Measurements from ENCODE around the gene KMT5C. TPM values are rescaled to one million over a fixed set of nuclear protein-coding genes. Genes with fewer than 3 reads are reported as not detected.

Gene KMT5C
- total and polyA plus RNA-seq, 8 donors: 12.9 to 27.6 (median 21.8) TPM

DNA sequence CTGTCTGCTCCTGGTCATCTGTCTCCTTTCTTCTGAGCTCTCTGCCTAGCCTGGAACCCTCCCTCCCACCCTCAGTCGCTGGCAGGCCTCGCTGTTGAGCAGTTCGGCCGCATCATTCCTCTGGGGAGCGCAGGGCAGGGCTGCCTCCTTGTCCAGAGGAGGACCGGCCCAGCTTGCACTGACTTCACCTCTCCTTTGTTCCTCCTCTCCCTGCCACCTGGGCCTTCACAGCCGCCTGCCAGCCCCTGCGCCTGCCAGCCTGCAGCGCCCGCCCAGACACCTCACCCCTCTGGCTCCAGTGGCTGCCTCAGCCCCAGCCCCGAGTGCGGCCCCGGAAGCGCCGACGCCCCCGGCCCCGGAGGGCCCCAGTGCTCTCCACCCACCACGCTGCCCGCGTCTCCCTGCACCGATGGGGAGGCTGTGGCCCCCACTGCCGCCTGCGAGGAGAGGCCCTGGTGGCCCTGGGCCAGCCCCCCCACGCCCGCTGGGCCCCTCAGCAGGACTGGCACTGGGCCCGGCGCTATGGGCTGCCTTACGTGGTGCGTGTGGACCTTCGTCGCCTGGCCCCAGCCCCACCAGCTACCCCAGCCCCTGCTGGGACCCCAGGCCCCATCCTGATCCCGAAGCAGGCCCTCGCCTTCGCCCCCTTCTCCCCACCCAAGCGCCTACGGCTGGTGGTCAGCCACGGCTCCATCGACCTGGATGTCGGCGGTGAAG lies 7.2 kb downstream of the KMT5C start:
- no peak for ATAC-seq

DNA sequence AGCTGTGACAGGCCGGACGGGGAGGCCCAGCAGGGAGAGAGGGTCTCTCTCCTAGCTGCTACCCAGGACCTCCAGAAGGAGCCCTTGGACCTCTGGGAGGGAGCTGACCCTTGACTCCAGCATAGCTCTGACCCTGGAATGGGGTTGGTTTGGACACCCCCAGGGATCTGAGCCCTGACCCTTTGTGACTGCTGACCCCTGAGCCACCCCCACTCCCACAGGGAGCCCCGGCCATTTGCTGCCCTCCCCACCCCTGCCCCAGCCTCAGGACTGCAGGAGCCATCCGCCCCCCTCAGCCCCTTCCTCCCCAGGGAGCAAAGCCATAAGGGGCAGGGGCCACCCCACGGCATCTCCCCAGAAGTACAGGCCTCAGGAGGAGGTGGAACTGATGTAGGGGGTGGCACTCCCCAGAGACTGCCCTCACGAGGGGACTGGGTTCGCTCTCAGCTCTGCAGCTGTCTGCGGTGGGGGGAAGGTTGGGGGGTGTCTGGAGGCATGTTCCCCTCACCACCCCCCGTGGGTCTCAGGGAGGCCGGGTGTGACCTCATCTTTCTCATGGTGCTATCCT lies 7.8 kb downstream of the KMT5C start:
- Histone ChIP-seq H3K27me3 (peaks cover 10 to 27% of the 10 kb centered on the region in 2 donors), H3K27ac (no peak overlapping the region), H3K9me3 (no peaks in the 10 kb centered on the region), H3K36me3 (peaks cover 0 to 43% of the 10 kb centered on the region in 2 donors), H3K4me3 (no peak overlapping the region), H3K4me1 (no peaks in the 10 kb centered on the region)
- ATAC-seq: no peak
- TF ChIP-seq, protein P1, sequence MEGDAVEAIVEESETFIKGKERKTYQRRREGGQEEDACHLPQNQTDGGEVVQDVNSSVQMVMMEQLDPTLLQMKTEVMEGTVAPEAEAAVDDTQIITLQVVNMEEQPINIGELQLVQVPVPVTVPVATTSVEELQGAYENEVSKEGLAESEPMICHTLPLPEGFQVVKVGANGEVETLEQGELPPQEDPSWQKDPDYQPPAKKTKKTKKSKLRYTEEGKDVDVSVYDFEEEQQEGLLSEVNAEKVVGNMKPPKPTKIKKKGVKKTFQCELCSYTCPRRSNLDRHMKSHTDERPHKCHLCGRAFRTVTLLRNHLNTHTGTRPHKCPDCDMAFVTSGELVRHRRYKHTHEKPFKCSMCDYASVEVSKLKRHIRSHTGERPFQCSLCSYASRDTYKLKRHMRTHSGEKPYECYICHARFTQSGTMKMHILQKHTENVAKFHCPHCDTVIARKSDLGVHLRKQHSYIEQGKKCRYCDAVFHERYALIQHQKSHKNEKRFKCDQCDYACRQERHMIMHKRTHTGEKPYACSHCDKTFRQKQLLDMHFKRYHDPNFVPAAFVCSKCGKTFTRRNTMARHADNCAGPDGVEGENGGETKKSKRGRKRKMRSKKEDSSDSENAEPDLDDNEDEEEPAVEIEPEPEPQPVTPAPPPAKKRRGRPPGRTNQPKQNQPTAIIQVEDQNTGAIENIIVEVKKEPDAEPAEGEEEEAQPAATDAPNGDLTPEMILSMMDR (IDR thresholded peaks at IDR 0.05): no peak
- DNase-seq: no peak
- intact Hi-C loops (cut with DNase I): no loop called here

More for the DNA sequence above, 7.2 kb downstream of the KMT5C start:
- no peak overlapping the region for H3K4me3 ChIP-seq
- H3K9me3 ChIP-seq: no peaks in the 10 kb centered on the region
- no peaks in the 10 kb centered on the region for H3K4me1 ChIP-seq
- peaks cover 0 to 48% of the 10 kb centered on the region in 2 donors for H3K36me3 ChIP-seq
- no peak for DNase-seq
- TF ChIP-seq, protein P1 (IDR thresholded peaks at IDR 0.05): no peak
- H3K27ac ChIP-seq: no peak overlapping the region
- peaks cover 3 to 21% of the 10 kb centered on the region in 2 donors for H3K27me3 ChIP-seq
- intact Hi-C loops (cut with DNase I): no loop called here

DNA sequence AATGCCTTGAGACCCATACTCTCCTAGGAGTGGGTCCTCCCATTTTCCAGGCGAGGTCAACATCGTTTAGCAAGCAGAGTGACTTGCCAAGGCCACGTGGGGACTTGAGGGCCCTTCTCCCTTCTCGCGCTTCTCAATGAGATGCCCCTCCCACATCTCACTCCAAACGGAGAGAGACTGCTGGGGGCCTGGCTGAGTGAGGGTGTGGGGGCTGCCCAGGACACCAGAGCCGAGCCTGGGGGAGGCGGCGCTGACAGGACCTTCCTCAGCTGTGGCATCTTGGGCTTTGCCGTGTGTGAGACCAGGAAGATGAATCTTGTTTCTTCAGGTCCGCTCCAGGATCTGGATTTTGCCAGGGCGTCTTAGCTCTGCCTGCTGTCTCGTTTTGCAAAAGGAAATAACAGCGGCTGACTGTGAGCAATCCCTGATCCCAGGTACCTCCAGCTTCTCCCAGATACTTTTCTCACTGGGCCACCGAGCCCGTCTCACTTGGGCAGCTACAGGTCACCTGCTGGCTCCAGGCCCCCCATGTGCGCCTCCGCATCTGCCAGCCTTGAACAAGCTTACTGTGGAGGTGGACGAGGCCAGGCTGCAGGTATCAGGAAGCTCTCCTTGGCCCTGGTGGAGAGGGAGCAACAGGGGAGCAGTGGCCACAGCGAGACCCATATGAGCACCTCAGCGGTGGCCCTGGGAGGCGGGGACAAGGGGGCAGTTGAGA lies 8.8 kb downstream of the KMT5C start:
- peaks cover 0 to 36% of the 10 kb centered on the region in 2 donors for H3K36me3 ChIP-seq
- H3K4me1 ChIP-seq: peaks cover 4% of the 10 kb centered on the region in 2 donors
- peak in 1 of 4 donors; percentile 67 for DNase-seq
- TF ChIP-seq, protein P1 (IDR thresholded peaks at IDR 0.05): no peak
- peaks cover 17 to 37% of the 10 kb centered on the region in 2 donors for H3K27me3 ChIP-seq
- H3K4me3 ChIP-seq: no peak overlapping the region
- intact Hi-C loops (cut with DNase I): no loop called here
- H3K27ac ChIP-seq: no peak overlapping the region
- no peaks in the 10 kb centered on the region for H3K9me3 ChIP-seq
- peak; percentile 72 for ATAC-seq

DNA sequence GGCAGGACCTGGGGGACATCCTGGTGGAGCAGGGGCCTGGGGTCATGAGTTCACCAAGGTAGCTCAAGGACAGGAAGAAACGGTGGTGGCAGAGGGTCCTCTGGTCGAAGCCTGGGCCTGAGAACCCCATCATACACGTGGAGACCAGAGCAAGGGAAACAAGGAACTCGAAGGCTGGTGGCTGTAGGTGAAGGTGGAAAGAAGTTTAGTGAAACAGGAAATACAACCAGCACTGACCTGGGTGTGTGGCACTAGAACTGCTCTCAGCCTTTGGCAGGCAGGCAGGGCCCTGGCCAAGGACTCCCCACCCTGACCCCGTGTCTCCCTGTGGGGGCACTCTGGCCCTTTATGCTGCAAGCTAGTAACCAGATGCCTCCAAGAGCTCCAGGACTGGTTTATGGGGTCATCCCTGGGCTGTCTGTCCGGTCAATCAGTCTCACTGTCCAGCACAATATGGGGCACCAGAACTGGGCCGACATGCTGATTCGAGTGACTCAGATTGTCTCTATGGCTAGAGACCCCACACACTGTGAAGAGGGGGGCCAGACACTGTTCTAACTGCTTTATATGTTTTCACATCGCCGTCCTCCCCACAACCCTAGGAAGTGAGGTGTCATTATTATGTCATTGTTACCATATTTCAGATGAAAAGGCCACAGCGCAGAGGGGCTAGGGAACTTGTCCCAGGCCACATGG lies 11.1 kb downstream of the KMT5C start:
- TF ChIP-seq, protein P1 (IDR thresholded peaks at IDR 0.05): no peak
- no peaks in the 10 kb centered on the region for H3K9me3 ChIP-seq
- DNase-seq: no peak
- H3K27me3 ChIP-seq: peaks cover 27 to 60% of the 10 kb centered on the region in 2 donors
- peaks cover 7 to 16% of the 10 kb centered on the region in 2 donors for H3K4me1 ChIP-seq
- peaks cover 0 to 17% of the 10 kb centered on the region in 2 donors for H3K36me3 ChIP-seq
- intact Hi-C loops (cut with DNase I): no loop called here
- ATAC-seq: no peak
- H3K4me3 ChIP-seq: no peak overlapping the region
- H3K27ac ChIP-seq: no peak overlapping the region
